ENCODE data around the gene CGB1. TPM values are rescaled to one million over a fixed set of nuclear protein-coding genes. Genes with fewer than 3 reads are reported as not detected.

The CGB1 gene
- polyA plus RNA-seq, 1 donor (not counting 4 experiments of a cell fraction or from before 2014, with no cell fraction given): not detected

DNA sequence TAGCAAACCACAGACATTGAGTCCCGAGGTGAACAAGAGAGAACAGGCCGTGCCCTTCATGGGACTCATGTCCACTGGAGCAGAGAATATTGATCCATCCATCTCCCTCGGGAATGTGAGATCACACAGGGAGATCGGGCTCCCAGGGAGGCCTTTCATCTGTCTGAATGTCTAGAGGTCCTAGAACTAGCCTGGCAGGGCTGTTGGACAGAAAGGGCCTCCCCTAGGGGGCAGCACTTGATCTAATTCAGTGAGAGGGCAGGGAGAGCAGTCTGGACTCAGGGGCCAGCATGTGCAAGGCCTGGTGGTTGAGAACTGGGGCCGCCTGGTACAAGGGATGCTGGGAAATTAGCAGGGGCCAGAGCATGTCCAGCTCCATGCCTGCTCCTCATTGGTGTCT is 38.7 kb downstream of the CGB1 start:
- Histone ChIP-seq H3K27ac (ENCODE audit: control insufficient read depth, insufficient read depth, low read length) (no peak overlapping the region), H2AFZ (ENCODE audit: control insufficient read depth, low read length) (no peak overlapping the region), H3K4me3 (ENCODE audit: control insufficient read depth in 2 of 3, extremely low read depth in 1 of 3, insufficient read depth in 2 of 3, low read depth in 1 of 3, low read length in 3 of 3) (no peak overlapping the region), H3K9me3 (ENCODE audit: control insufficient read depth, low read depth, low read length) (no peaks in the 10 kb centered on the region), H3K9ac (ENCODE audit: control insufficient read depth, extremely low read depth, insufficient read depth, low read length) (no peak overlapping the region), H3K9me1 (ENCODE audit: control insufficient read depth, extremely low read depth, insufficient read depth, low read length) (peaks cover 3% of the 10 kb centered on the region), H3K27me3 (ENCODE audit: control insufficient read depth, extremely low read depth, insufficient read depth, low read length) (no peaks in the 10 kb centered on the region), H3K4me2 (ENCODE audit: control insufficient read depth, extremely low read depth, insufficient read depth, low read depth, low read length) (no peak overlapping the region), H3K36me3 (ENCODE audit: control insufficient read depth in 2 of 2, extremely low read depth in 1 of 2, insufficient read depth in 2 of 2, low read length in 2 of 2) (peaks cover 6 to 16% of the 10 kb centered on the region in 2 experiments), H4K20me1 (ENCODE audit: control insufficient read depth, extremely low read depth, insufficient read depth, low read length) (no peaks in the 10 kb centered on the region), H3K79me2 (ENCODE audit: control insufficient read depth, insufficient read depth, low read length) (peaks cover 47% of the 10 kb centered on the region), H3K4me1 (ENCODE audit: control insufficient read depth, extremely low read depth, insufficient read depth, low read length) (peaks cover 11% of the 10 kb centered on the region)
- dilution Hi-C loops (cut with MboI; ENCODE audit: extremely low pct_ligation_motif_present, low sequenced_read_pairs): no loop called here
- FAIRE-seq (no peak), DNase-seq (ENCODE audit: low read depth, low spot score) (no peak)
- TF ChIP-seq, protein P1, sequence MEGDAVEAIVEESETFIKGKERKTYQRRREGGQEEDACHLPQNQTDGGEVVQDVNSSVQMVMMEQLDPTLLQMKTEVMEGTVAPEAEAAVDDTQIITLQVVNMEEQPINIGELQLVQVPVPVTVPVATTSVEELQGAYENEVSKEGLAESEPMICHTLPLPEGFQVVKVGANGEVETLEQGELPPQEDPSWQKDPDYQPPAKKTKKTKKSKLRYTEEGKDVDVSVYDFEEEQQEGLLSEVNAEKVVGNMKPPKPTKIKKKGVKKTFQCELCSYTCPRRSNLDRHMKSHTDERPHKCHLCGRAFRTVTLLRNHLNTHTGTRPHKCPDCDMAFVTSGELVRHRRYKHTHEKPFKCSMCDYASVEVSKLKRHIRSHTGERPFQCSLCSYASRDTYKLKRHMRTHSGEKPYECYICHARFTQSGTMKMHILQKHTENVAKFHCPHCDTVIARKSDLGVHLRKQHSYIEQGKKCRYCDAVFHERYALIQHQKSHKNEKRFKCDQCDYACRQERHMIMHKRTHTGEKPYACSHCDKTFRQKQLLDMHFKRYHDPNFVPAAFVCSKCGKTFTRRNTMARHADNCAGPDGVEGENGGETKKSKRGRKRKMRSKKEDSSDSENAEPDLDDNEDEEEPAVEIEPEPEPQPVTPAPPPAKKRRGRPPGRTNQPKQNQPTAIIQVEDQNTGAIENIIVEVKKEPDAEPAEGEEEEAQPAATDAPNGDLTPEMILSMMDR (optimal IDR thresholded peaks at IDR 0.05 in 1 of 3, IDR thresholded peaks at IDR 0.05 in 1 of 3, conservative IDR thresholded peaks at IDR 0.05 in 1 of 3; ENCODE audit: extremely low read depth in 1 of 3, insufficient read depth in 2 of 3, low read length in 3 of 3): peak; percentile 60 to 72 (median 71)
- no peak for TF ChIP-seq EZH2 (IDR thresholded peaks at IDR 0.05; ENCODE audit: low read length)

DNA sequence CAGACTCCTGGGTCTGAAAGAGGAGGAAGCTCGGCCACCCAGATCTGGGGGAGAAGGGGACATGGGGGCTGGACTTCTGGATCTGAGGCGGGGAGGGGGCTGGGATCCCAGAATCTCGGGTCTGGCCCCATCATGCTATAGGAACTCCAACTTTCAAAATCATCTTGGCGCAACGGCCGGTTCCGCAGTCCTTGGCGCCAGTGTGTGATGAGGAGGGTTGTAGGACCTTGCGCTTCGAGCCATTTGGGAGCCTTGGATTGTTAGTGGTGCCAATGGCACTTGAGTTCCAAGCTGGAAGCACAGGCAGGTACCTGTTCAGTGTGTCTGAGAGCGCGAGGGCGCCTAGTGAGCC is 42.7 kb downstream of the CGB1 start:
- Histone ChIP-seq H3K36me3 (ENCODE audit: control insufficient read depth in 2 of 2, extremely low read depth in 1 of 2, insufficient read depth in 2 of 2, low read length in 2 of 2) (peaks cover 13 to 19% of the 10 kb centered on the region in 2 experiments), H3K9ac (ENCODE audit: control insufficient read depth, extremely low read depth, insufficient read depth, low read length) (peak overlapping the region; percentile 82), H3K79me2 (ENCODE audit: control insufficient read depth, insufficient read depth, low read length) (peaks cover 77% of the 10 kb centered on the region), H3K9me3 (ENCODE audit: control insufficient read depth, low read depth, low read length) (no peaks in the 10 kb centered on the region), H3K9me1 (ENCODE audit: control insufficient read depth, extremely low read depth, insufficient read depth, low read length) (peaks cover 3% of the 10 kb centered on the region), H3K4me2 (ENCODE audit: control insufficient read depth, extremely low read depth, insufficient read depth, low read depth, low read length) (peak overlapping the region; percentile 87), H3K4me1 (ENCODE audit: control insufficient read depth, extremely low read depth, insufficient read depth, low read length) (peaks cover 15% of the 10 kb centered on the region), H4K20me1 (ENCODE audit: control insufficient read depth, extremely low read depth, insufficient read depth, low read length) (no peaks in the 10 kb centered on the region), H3K4me3 (ENCODE audit: control insufficient read depth in 2 of 3, extremely low read depth in 1 of 3, insufficient read depth in 2 of 3, low read depth in 1 of 3, low read length in 3 of 3) (peak overlapping the region; percentile 74 to 98 (median 95)), H3K27me3 (ENCODE audit: control insufficient read depth, extremely low read depth, insufficient read depth, low read length) (no peaks in the 10 kb centered on the region), H3K27ac (ENCODE audit: control insufficient read depth, insufficient read depth, low read length) (peak overlapping the region; percentile 77), H2AFZ (ENCODE audit: control insufficient read depth, low read length) (peak overlapping the region; percentile 80)
- DNase-seq (ENCODE audit: low read depth, low spot score) (no peak), FAIRE-seq (no peak)
- dilution Hi-C loops (cut with MboI; ENCODE audit: extremely low pct_ligation_motif_present, low sequenced_read_pairs): no loop called here
- TF ChIP-seq, protein P1 (optimal IDR thresholded peaks at IDR 0.05 in 1 of 3, IDR thresholded peaks at IDR 0.05 in 1 of 3, conservative IDR thresholded peaks at IDR 0.05 in 1 of 3; ENCODE audit: extremely low read depth in 1 of 3, insufficient read depth in 2 of 3, low read length in 3 of 3): no peak
- no peak for TF ChIP-seq EZH2 (IDR thresholded peaks at IDR 0.05; ENCODE audit: low read length)
